Adipocyte (in vitro differentiated cells): Measurements from ENCODE around the gene PLXDC2.

ENCODE experiments used
- DNase-seq: peaks from one replicate; pipeline ENCODE4 v3.0.0-alpha.2; 2015; ENCODE audit warnings: low read depth
- H3K27me3 ChIP-seq: replicated peaks from 2 replicates; pipeline ENCODE4 v1.7.0; 2013; ENCODE audit warnings: mild to moderate bottlenecking, low read length, moderate library complexity; ENCODE audit not compliant: control insufficient read depth, insufficient read depth
- H3K36me3 ChIP-seq: 2 replicates; pipeline ENCODE4 v1.7.0; 2013; ENCODE audit warnings: low read length, mild to moderate bottlenecking, moderate library complexity; ENCODE audit not compliant: control insufficient read depth, insufficient read depth, severe bottlenecking
- H3K4me1 ChIP-seq: 2 replicates; pipeline ENCODE4 v1.7.0; 2013; ENCODE audit warnings: mild to moderate bottlenecking, low read length, moderate library complexity; ENCODE audit not compliant: control insufficient read depth, insufficient read depth
- H3K4me3 ChIP-seq: 2 replicates; pipeline ENCODE4 v1.7.0; 2013; ENCODE audit warnings: mild to moderate bottlenecking, low read length, moderate library complexity
- H3K9ac ChIP-seq: 2 replicates; pipeline ENCODE4 v1.7.0; 2013; ENCODE audit warnings: mild to moderate bottlenecking, low read length, moderate library complexity
- H3K9me3 ChIP-seq: 2 replicates; pipeline ENCODE4 v1.7.0; 2013; ENCODE audit warnings: mild to moderate bottlenecking, low read length, moderate library complexity; ENCODE audit not compliant: control insufficient read depth

The PLXDC2 gene

GRCh38 chr10:20100171-20100570 is 283.9 kb downstream of the PLXDC2 start:
- Histone ChIP-seq H3K36me3 (no peaks in the 10 kb centered on the region), H3K4me3 (no peak overlapping the region), H3K9me3 (no peaks in the 10 kb centered on the region), H3K9ac (no peak overlapping the region), H3K4me1 (no peaks in the 10 kb centered on the region), H3K27me3 (no peaks in the 10 kb centered on the region)
- DNase-seq, result no peak

- Histone ChIP-seq H3K4me3 (no peak overlapping the region), H3K9me3 (no peaks in the 10 kb centered on the region), H3K4me1 (no peaks in the 10 kb centered on the region), H3K9ac (no peak overlapping the region), H3K27me3 (no peaks in the 10 kb centered on the region), H3K36me3 (no peaks in the 10 kb centered on the region)
- DNase-seq, result no peak
These were observed 289.0 kb downstream of the PLXDC2 start for GRCh38 chr10:20105236-20105635.

- Histone ChIP-seq H3K9me3 (no peaks in the 10 kb centered on the region), H3K9ac (no peak overlapping the region), H3K4me1 (no peaks in the 10 kb centered on the region), H3K27me3 (no peaks in the 10 kb centered on the region), H3K36me3 (no peaks in the 10 kb centered on the region), H3K4me3 (no peak overlapping the region)
- no peak for DNase-seq
These were observed 289.7 kb downstream of the PLXDC2 start for GRCh38 chr10:20105931-20106330.

GRCh38 chr10:20108021-20108420 is 291.8 kb downstream of the PLXDC2 start:
- DNase-seq, result no peak
- Histone ChIP-seq H3K27me3 (no peaks in the 10 kb centered on the region), H3K36me3 (no peaks in the 10 kb centered on the region), H3K9me3 (no peaks in the 10 kb centered on the region), H3K4me3 (no peak overlapping the region), H3K9ac (no peak overlapping the region), H3K4me1 (no peaks in the 10 kb centered on the region)

- no peak for DNase-seq
- Histone ChIP-seq H3K27me3 (no peaks in the 10 kb centered on the region), H3K4me1 (no peaks in the 10 kb centered on the region), H3K9ac (no peak overlapping the region), H3K9me3 (no peaks in the 10 kb centered on the region), H3K36me3 (no peaks in the 10 kb centered on the region), H3K4me3 (no peak overlapping the region)
These were observed 293.4 kb downstream of the PLXDC2 start for GRCh38 chr10:20109613-20110012.

GRCh38 chr10:20110125-20111100 is 294.2 kb downstream of the PLXDC2 start:
- DNase-seq, result no peak
- H3K9me3 ChIP-seq, result no peaks in the 10 kb centered on the region
- no peaks in the 10 kb centered on the region for H3K36me3 ChIP-seq
- no peaks in the 10 kb centered on the region for H3K4me1 ChIP-seq
- no peaks in the 10 kb centered on the region for H3K27me3 ChIP-seq
- no peak overlapping the region for H3K4me3 ChIP-seq
- no peak overlapping the region for H3K9ac ChIP-seq

- Histone ChIP-seq H3K4me1 (no peaks in the 10 kb centered on the region), H3K27me3 (no peaks in the 10 kb centered on the region), H3K9me3 (no peaks in the 10 kb centered on the region), H3K36me3 (no peaks in the 10 kb centered on the region), H3K9ac (no peak overlapping the region), H3K4me3 (no peak overlapping the region)
- no peak for DNase-seq
These were observed 297.9 kb downstream of the PLXDC2 start for GRCh38 chr10:20114179-20114578.

- H3K27me3 ChIP-seq, result no peaks in the 10 kb centered on the region
- DNase-seq, result no peak
- H3K4me1 ChIP-seq, result no peaks in the 10 kb centered on the region
- no peak overlapping the region for H3K4me3 ChIP-seq
- H3K9me3 ChIP-seq, result no peaks in the 10 kb centered on the region
- no peaks in the 10 kb centered on the region for H3K36me3 ChIP-seq
- no peak overlapping the region for H3K9ac ChIP-seq
These were observed 299.7 kb downstream of the PLXDC2 start for GRCh38 chr10:20115894-20116293.

- no peak for DNase-seq
- H3K4me3 ChIP-seq, result no peak overlapping the region
- no peak overlapping the region for H3K9ac ChIP-seq
- H3K9me3 ChIP-seq, result no peaks in the 10 kb centered on the region
- no peaks in the 10 kb centered on the region for H3K27me3 ChIP-seq
- H3K4me1 ChIP-seq, result no peaks in the 10 kb centered on the region
- H3K36me3 ChIP-seq, result no peaks in the 10 kb centered on the region
These were observed 301.2 kb downstream of the PLXDC2 start for GRCh38 chr10:20117471-20117870.

GRCh38 chr10:20118119-20118518 is 301.9 kb downstream of the PLXDC2 start:
- DNase-seq, result no peak
- H3K9ac ChIP-seq, result no peak overlapping the region
- no peak overlapping the region for H3K4me3 ChIP-seq
- H3K36me3 ChIP-seq, result no peaks in the 10 kb centered on the region
- H3K4me1 ChIP-seq, result no peaks in the 10 kb centered on the region
- H3K27me3 ChIP-seq, result no peaks in the 10 kb centered on the region
- H3K9me3 ChIP-seq, result no peaks in the 10 kb centered on the region

- H3K4me3 ChIP-seq, result no peak overlapping the region
- DNase-seq, result no peak
- H3K27me3 ChIP-seq, result no peaks in the 10 kb centered on the region
- peaks cover 9% of the 10 kb centered on the region for H3K9me3 ChIP-seq
- no peaks in the 10 kb centered on the region for H3K4me1 ChIP-seq
- H3K9ac ChIP-seq, result no peak overlapping the region
- no peaks in the 10 kb centered on the region for H3K36me3 ChIP-seq
These were observed 312.6 kb downstream of the PLXDC2 start for GRCh38 chr10:20128811-20129210.
